ENCODE results near the gene SLC25A21.

- no peak for TF ChIP-seq EZH2phosphoT487 (IDR thresholded peaks at IDR 0.05; ENCODE audit: borderline replicate concordance, low read length)
- TF ChIP-seq CTCF (IDR thresholded peaks at IDR 0.05; ENCODE audit: low read depth, low read length, poor library complexity, severe bottlenecking): no peak
Measured at GRCh38 chr14:36848213-36848612, 324.2 kb downstream of the SLC25A21 start.

Data from DOHH2 (cell line).